HG02798 (cell line): Measurements from ENCODE around the gene ELMO2.

Experiments used
- ATAC-seq: cut with Tn5 transposase; IDR thresholded peaks from one replicate; pipeline ENCODE4 v1.9.1; 2021; ENCODE audit warnings: mild to moderate bottlenecking; ENCODE audit not compliant: unreplicated experiment, poor library complexity

The ELMO2 gene

GRCh38 chr20:46374383-46374782 lies 32.0 kb downstream of the ELMO2 start:
- no peak for ATAC-seq

GRCh38 chr20:46371656-46372055 lies 34.8 kb downstream of the ELMO2 start:
- no peak for ATAC-seq

GRCh38 chr20:46368902-46369268 lies 37.5 kb downstream of the ELMO2 start:
- no peak for ATAC-seq

- no peak for ATAC-seq
These were observed 38.2 kb downstream of the ELMO2 start for GRCh38 chr20:46367967-46368901.

GRCh38 chr20:46367234-46367633 lies 39.2 kb downstream of the ELMO2 start:
- ATAC-seq, result no peak

- ATAC-seq, result no peak
These were observed 39.6 kb downstream of the ELMO2 start for GRCh38 chr20:46366826-46367225.

GRCh38 chr20:46365487-46366220 lies 40.8 kb downstream of the ELMO2 start:
- no peak for ATAC-seq

- no peak for ATAC-seq
These were observed 41.5 kb downstream of the ELMO2 start for GRCh38 chr20:46364670-46365486.

GRCh38 chr20:46363874-46364669 lies 42.3 kb downstream of the ELMO2 start:
- peak; percentile 80 for ATAC-seq

GRCh38 chr20:46362921-46363867 lies 43.2 kb downstream of the ELMO2 start:
- peak; percentile 13 for ATAC-seq

- ATAC-seq, result no peak
These were observed 44.6 kb downstream of the ELMO2 start for GRCh38 chr20:46361811-46362210.

GRCh38 chr20:46361381-46361780 lies 45.0 kb downstream of the ELMO2 start:
- no peak for ATAC-seq

GRCh38 chr20:46359233-46359751 lies 47.1 kb downstream of the ELMO2 start:
- ATAC-seq, result peak; percentile 57

- ATAC-seq, result no peak
These were observed 47.9 kb downstream of the ELMO2 start for GRCh38 chr20:46358346-46359058.

- no peak for ATAC-seq
These were observed 49.3 kb downstream of the ELMO2 start for GRCh38 chr20:46357030-46357514.

- no peak for ATAC-seq
These were observed 50.0 kb downstream of the ELMO2 start for GRCh38 chr20:46356195-46357029.

- ATAC-seq, result no peak
These were observed 50.6 kb downstream of the ELMO2 start for GRCh38 chr20:46355778-46356177.
